Raji (cell line): ENCODE data around the gene EMSY.

Source experiments
- POLR2A ChIP-seq: IDR thresholded peaks from 2 replicates; pipeline ENCODE4 v1.6.1; 2011; ENCODE audit warnings: low read depth, low read length, control low read depth; ENCODE audit not compliant: insufficient read depth

Gene EMSY

GRCh38 chr11:76444384-76445120 is at the start of gene EMSY:
Gene EMSY (plus strand): TSS chr11:76445018. CDS start chr11:76446939, 1,921 bp downstream.
- TF ChIP-seq POLR2A, result peak; percentile 99

GRCh38 chr11:76395296-76395695 is 49.5 kb upstream of the EMSY start:
- no peak for TF ChIP-seq POLR2A

GRCh38 chr11:76397383-76397782 is 47.4 kb upstream of the EMSY start:
- no peak for TF ChIP-seq POLR2A

- TF ChIP-seq POLR2A, result no peak
Observed at GRCh38 chr11:76400967-76401366, 43.9 kb upstream of the EMSY start.

- TF ChIP-seq POLR2A, result no peak
Observed at GRCh38 chr11:76406359-76406758, 38.5 kb upstream of the EMSY start.

GRCh38 chr11:76408171-76408965 is 36.5 kb upstream of the EMSY start:
- no peak for TF ChIP-seq POLR2A

- no peak for TF ChIP-seq POLR2A
Observed at GRCh38 chr11:76410851-76411357, 33.9 kb upstream of the EMSY start.

GRCh38 chr11:76415073-76415472 is 29.7 kb upstream of the EMSY start:
- TF ChIP-seq POLR2A, result no peak

GRCh38 chr11:76419896-76420295 is 24.9 kb upstream of the EMSY start:
- no peak for TF ChIP-seq POLR2A

- no peak for TF ChIP-seq POLR2A
Observed at GRCh38 chr11:76424379-76424778, 20.4 kb upstream of the EMSY start.

- no peak for TF ChIP-seq POLR2A
Observed at GRCh38 chr11:76424891-76425290, 19.9 kb upstream of the EMSY start.

- TF ChIP-seq POLR2A, result no peak
Observed at GRCh38 chr11:76426660-76427059, 18.2 kb upstream of the EMSY start.

GRCh38 chr11:76436020-76436419 is 8.8 kb upstream of the EMSY start:
- TF ChIP-seq POLR2A, result no peak

- TF ChIP-seq POLR2A, result no peak
Observed at GRCh38 chr11:76443268-76443980, 1.4 kb upstream of the EMSY start.

- TF ChIP-seq POLR2A, result no peak
Observed at GRCh38 chr11:76444065-76444383, 794 bp upstream of the EMSY start.
